Type B pancreatic cell (in vitro differentiated cells): Measurements from ENCODE around the gene TNFRSF6B. TPM values are rescaled to one million over a fixed set of nuclear protein-coding genes. Genes with fewer than 3 reads are reported as not detected.

Experiments used
- DNase-seq: peaks from one replicate; pipeline ENCODE4 v3.0.0; 2021; ENCODE audit warnings: mixed read lengths; ENCODE audit not compliant: unreplicated experiment; ENCODE audit errors: extremely low spot score
- H3K27ac Mint-ChIP-seq: 2 replicates; pipeline ENCODE4 v1.8.0; 2021; ENCODE audit warnings: mild to moderate bottlenecking, mixed read lengths
- H3K27me3 Mint-ChIP-seq: 2 replicates; pipeline ENCODE4 v1.8.0; 2021; ENCODE audit warnings: mixed read lengths
- H3K36me3 Mint-ChIP-seq: 2 replicates; pipeline ENCODE4 v1.8.0; 2021; ENCODE audit warnings: mixed read lengths
- H3K4me1 Mint-ChIP-seq: one replicate; pipeline ENCODE4 v1.8.0; 2021; ENCODE audit warnings: mixed read lengths; ENCODE audit not compliant: unreplicated experiment
- H3K4me3 Mint-ChIP-seq: 2 replicates; pipeline ENCODE4 v1.8.0; 2021; ENCODE audit warnings: mild to moderate bottlenecking, mixed read lengths
- H3K9me3 Mint-ChIP-seq: 2 replicates; pipeline ENCODE4 v1.8.0; 2021; ENCODE audit warnings: mixed read lengths
- total RNA-seq: library from RNA; stranded (reverse); gene quantifications from 2 replicates; pipeline ENCODE4 v1.2.1, GENCODE V29; 2021; ENCODE audit warnings: low replicate concordance
- TF ChIP-seq, protein P1 (sequence below): fragments of 200-600 bp; sonication (generic); conservative IDR thresholded peaks from 2 replicates; pipeline ENCODE4 v1.5.0; 2021; ENCODE audit warnings: antibody characterized with exemption, mild to moderate bottlenecking

TNFRSF6B gene
- total RNA-seq, 1 donor from 2014 or later, result not detected

DNA sequence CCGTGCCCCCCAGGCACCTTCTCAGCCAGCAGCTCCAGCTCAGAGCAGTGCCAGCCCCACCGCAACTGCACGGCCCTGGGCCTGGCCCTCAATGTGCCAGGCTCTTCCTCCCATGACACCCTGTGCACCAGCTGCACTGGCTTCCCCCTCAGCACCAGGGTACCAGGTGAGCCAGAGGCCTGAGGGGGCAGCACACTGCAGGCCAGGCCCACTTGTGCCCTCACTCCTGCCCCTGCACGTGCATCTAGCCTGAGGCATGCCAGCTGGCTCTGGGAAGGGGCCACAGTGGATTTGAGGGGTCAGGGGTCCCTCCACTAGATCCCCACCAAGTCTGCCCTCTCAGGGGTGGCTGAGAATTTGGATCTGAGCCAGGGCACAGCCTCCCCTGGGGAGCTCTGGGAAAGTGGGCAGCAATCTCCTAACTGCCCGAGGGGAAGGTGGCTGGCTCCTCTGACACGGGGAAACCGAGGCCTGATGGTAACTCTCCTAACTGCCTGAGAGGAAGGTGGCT lies 960 bp downstream of the TNFRSF6B start:
- Mint-ChIP-seq H3K4me1 (no peaks in the 10 kb centered on the region), H3K36me3 (no peaks in the 10 kb centered on the region), H3K4me3 (no peak overlapping the region), H3K9me3 (no peaks in the 10 kb centered on the region), H3K27ac (no peak overlapping the region), H3K27me3 (no peaks in the 10 kb centered on the region)
- DNase-seq, result no peak
- TF ChIP-seq, protein P1, sequence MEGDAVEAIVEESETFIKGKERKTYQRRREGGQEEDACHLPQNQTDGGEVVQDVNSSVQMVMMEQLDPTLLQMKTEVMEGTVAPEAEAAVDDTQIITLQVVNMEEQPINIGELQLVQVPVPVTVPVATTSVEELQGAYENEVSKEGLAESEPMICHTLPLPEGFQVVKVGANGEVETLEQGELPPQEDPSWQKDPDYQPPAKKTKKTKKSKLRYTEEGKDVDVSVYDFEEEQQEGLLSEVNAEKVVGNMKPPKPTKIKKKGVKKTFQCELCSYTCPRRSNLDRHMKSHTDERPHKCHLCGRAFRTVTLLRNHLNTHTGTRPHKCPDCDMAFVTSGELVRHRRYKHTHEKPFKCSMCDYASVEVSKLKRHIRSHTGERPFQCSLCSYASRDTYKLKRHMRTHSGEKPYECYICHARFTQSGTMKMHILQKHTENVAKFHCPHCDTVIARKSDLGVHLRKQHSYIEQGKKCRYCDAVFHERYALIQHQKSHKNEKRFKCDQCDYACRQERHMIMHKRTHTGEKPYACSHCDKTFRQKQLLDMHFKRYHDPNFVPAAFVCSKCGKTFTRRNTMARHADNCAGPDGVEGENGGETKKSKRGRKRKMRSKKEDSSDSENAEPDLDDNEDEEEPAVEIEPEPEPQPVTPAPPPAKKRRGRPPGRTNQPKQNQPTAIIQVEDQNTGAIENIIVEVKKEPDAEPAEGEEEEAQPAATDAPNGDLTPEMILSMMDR, result no peak

DNA sequence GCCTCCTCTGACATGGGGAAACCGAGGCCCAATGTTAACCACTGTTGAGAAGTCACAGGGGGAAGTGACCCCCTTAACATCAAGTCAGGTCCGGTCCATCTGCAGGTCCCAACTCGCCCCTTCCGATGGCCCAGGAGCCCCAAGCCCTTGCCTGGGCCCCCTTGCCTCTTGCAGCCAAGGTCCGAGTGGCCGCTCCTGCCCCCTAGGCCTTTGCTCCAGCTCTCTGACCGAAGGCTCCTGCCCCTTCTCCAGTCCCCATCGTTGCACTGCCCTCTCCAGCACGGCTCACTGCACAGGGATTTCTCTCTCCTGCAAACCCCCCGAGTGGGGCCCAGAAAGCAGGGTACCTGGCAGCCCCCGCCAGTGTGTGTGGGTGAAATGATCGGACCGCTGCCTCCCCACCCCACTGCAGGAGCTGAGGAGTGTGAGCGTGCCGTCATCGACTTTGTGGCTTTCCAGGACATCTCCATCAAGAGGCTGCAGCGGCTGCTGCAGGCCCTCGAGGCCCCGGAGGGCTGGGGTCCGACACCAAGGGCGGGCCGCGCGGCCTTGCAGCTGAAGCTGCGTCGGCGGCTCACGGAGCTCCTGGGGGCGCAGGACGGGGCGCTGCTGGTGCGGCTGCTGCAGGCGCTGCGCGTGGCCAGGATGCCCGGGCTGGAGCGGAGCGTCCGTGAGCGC lies 1.6 kb downstream of the TNFRSF6B start:
- Mint-ChIP-seq H3K27me3 (no peaks in the 10 kb centered on the region), H3K9me3 (no peaks in the 10 kb centered on the region), H3K4me1 (no peaks in the 10 kb centered on the region), H3K27ac (no peak overlapping the region), H3K4me3 (peak overlapping the region; percentile 31), H3K36me3 (no peaks in the 10 kb centered on the region)
- TF ChIP-seq, protein P1, result no peak
- DNase-seq, result no peak

DNA sequence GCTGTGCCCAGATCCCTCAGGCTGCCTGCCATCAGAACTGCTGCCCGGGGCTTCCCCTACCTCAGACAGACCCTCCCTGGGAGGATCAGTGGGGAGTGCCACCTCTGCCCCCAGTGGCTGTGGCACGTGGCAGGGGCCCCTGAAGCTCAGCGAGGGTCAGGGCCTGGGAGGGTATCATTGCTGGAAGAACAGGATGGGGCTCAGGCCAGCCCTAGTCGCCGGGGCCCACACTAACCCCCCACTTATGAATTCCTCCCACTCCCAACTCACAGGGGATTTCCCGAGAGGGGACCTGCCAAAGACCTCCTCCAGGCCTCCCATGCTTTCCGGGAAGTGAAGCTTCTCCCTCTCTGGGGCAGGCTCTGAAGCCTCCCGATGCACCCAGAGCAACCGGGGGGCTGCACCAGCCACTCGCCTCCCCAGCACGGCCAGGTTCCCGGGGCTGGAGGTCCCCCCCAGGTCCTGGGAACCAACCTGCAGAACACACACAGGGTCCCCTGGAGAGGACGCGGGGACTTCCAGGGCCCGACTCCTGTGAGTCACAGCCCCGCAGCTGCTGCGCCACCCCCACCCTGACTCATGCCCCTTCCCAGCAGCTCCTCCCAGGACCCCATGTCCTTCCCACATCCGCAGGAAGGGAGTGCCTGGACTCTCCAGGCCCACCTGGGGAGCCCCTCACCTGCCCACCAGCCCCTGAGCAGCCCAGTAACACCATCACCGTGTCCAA lies 2.5 kb downstream of the TNFRSF6B start:
- DNase-seq, result no peak
- H3K27ac Mint-ChIP-seq, result no peak overlapping the region
- H3K36me3 Mint-ChIP-seq, result no peaks in the 10 kb centered on the region

DNA sequence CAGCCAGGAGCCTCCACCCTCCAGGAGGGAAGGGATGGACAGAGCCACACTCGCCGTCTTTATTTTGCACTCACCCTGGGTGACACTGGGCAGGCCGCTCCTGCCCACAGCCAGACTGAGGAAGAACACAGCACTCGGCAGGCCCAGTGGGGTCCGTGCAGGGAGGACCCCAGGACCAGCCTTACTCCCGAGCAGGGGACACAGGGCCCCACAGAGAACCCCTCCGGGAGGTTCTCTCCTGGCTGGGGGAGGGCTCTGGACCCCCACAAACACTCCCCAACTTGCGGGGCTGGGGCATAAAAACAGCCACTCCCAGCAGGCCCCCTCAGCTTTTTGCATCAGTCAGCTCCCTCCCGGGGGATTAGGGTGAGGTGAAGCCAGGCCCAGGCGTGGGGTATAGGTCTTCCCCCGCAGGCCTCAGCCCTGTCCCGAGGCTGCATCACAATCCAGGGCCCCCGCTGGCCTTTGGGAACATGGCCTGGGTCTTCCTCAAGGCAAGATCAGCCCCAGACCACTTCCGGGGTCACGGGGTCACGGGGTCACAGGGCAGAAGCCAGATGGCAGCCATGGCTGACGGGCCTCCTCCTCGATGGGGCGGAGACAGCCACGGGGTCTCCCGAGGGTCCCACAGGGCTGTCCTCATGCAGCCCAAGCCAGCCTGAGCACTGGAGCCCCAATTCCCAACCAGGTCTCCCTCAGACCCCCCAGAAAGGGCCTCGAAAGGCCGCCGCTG lies 3.2 kb downstream of the TNFRSF6B start:
- H3K36me3 Mint-ChIP-seq, result no peaks in the 10 kb centered on the region

More for the DNA sequence above, 2.5 kb downstream of the TNFRSF6B start:
- H3K9me3 Mint-ChIP-seq, result no peaks in the 10 kb centered on the region
- H3K27me3 Mint-ChIP-seq, result no peaks in the 10 kb centered on the region
- H3K4me1 Mint-ChIP-seq, result no peaks in the 10 kb centered on the region
- no peak overlapping the region for H3K4me3 Mint-ChIP-seq
- TF ChIP-seq, protein P1, result no peak

More for the DNA sequence above, 3.2 kb downstream of the TNFRSF6B start:
- no peak overlapping the region for H3K4me3 Mint-ChIP-seq
- no peak for DNase-seq
- no peaks in the 10 kb centered on the region for H3K9me3 Mint-ChIP-seq
- TF ChIP-seq, protein P1, result no peak
- no peak overlapping the region for H3K27ac Mint-ChIP-seq
- no peaks in the 10 kb centered on the region for H3K27me3 Mint-ChIP-seq
- H3K4me1 Mint-ChIP-seq, result no peaks in the 10 kb centered on the region
